ENCODE results near the gene IFI35.
A peak's percentile ranks its signal among the peaks of the same experiment; 100 is the strongest.
"Not testable (repeated sequence)": the region's sequence is repeated elsewhere in the genome, so short reads cannot be mapped to it uniquely, and the experiment has no call there.

IFI35 gene

DNA sequence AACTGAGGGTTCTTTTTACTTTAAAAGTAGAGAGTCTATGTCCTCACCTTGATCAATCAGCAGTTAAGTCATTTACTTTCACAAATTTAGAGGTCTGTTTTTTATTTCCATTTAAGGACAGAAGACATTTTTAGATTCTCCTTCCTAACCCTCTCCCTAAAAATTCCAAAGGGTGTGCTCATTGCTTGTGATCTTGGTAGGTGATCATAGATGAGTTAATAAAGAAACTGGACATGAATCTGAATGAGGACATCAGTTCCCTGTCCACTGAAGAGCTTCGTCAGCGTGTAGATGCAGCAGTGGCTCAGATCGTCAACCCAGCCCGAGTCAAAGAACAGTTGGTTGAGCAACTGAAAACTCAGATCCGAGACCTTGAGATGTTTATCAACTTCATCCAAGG lies 17.4 kb upstream of the IFI35 start:
- H3K4me3 ChIP-seq (ENCODE audit: control insufficient read depth, low read depth, low read length) = no peak overlapping the region
- DNase-seq (ENCODE audit: low read depth) = no peak
- TF ChIP-seq, protein P1, sequence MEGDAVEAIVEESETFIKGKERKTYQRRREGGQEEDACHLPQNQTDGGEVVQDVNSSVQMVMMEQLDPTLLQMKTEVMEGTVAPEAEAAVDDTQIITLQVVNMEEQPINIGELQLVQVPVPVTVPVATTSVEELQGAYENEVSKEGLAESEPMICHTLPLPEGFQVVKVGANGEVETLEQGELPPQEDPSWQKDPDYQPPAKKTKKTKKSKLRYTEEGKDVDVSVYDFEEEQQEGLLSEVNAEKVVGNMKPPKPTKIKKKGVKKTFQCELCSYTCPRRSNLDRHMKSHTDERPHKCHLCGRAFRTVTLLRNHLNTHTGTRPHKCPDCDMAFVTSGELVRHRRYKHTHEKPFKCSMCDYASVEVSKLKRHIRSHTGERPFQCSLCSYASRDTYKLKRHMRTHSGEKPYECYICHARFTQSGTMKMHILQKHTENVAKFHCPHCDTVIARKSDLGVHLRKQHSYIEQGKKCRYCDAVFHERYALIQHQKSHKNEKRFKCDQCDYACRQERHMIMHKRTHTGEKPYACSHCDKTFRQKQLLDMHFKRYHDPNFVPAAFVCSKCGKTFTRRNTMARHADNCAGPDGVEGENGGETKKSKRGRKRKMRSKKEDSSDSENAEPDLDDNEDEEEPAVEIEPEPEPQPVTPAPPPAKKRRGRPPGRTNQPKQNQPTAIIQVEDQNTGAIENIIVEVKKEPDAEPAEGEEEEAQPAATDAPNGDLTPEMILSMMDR (IDR thresholded peaks at IDR 0.05; ENCODE audit: control insufficient read depth, insufficient read depth, low read depth, low read length, missing control alignments) = no peak

DNA sequence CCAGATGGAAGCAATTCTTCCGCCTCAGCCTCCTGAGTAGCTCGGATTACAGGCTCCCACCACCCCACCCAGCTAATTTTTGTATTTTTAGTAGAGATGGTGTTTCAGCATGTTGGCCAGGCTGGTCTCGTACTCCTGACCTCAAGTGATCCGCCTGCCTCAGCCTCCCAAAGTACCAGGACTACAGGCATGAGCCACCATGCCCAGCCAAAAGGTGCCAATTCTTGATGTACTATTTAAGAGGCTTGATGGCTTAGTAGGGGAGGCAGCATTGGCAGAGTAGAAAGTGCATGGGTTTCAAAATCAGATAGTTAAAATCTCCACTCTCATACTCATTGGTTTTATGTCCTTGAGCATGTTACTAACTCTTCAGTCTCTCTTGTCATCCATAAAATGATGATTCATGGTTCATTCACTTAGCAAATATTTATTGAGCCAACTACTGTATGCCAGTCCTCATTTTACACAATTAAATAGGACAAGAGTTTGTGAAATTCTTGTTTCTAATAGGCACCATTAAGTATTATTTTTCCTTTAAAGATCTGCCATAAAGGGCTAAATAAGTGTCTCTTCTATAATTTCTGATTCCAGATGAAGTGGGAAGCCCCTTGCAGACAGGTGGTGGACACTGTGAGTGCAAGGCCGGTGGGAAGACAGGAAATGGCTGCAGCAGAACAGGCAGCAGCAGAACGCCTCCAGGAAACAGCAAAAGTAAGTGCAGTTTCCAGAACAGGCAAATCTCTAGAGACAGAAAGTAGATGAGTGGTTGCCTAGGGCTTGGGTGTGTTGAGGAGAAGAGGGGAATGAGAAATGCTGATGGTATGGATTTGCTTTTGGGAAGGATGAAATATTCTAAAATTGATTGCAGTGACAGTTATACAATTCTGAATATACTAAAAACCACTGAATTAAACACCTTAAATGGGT lies 16.6 kb upstream of the IFI35 start:
- H3K4me3 ChIP-seq (ENCODE audit: control insufficient read depth, low read depth, low read length) = no peak overlapping the region
- no peak for DNase-seq (ENCODE audit: low read depth)
- TF ChIP-seq, protein P1 (IDR thresholded peaks at IDR 0.05; ENCODE audit: control insufficient read depth, insufficient read depth, low read depth, low read length, missing control alignments) = no peak

DNA sequence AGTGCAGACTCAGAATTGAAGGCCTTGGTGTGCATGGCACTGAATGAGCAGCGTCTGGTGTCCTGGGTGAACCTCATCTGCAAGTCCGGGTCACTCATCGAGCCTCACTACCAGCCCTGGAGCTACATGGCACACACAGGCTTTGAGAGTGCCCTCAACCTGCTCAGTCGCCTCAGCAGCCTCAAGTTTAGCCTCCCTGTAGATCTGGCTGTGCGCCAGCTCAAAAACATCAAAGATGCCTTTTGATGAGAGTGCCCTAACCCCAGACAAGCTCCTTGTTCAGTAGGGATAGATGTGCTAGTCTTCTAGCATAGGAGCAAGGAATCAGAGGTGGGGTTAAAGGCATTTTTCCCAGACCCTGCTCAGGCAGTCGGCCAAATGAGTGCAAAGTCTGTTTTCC lies 15.1 kb upstream of the IFI35 start:
- TF ChIP-seq, protein P1 (IDR thresholded peaks at IDR 0.05; ENCODE audit: control insufficient read depth, insufficient read depth, low read depth, low read length, missing control alignments) = no peak

DNA sequence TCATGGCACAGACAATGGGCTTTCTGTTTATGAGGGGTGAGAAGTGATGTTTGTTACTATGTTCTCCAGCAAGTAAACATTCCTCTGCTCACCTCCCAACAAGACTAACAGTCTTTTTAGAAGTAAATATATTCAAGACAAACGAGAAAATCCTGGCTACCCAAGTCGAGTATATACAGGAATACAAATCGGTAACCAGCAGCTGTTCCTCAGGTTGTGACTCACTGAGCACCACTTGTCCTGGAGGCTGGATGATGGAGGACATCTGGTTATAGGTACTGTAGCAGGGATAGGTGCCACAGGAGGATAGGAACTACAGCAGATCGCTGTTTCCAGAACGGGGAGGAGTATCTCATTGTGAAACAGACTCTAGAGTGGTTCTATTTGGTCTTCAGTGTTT lies 13.7 kb upstream of the IFI35 start:
- TF ChIP-seq, protein P1 (IDR thresholded peaks at IDR 0.05; ENCODE audit: control insufficient read depth, insufficient read depth, low read depth, low read length, missing control alignments) = no peak
- no peak overlapping the region for H3K4me3 ChIP-seq (ENCODE audit: control insufficient read depth, low read depth, low read length)
- no peak for DNase-seq (ENCODE audit: low read depth)

More for the DNA sequence above, 15.1 kb upstream of the IFI35 start:
- no peak overlapping the region for H3K4me3 ChIP-seq (ENCODE audit: control insufficient read depth, low read depth, low read length)
- no peak for DNase-seq (ENCODE audit: low read depth)

DNA sequence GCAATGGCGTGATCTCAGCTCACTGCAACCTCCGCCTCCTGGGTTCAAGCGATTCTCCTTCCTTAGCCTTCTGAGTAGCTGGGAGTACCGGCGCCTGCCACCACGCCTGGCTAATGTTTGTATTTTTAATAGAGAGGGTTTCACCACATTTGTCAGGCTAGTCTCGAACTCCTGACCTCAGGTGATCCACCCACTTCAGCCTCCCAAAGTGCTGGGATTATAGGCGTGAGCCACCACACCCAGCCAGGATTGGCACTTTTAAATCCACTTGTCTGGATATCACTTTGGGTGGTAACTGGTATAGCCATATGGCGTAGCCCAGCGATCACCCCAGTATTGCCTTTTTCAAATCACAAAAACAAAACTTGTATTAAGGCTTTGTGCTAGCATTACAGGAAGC lies 12.7 kb upstream of the IFI35 start:
- not testable (repeated sequence) for H3K4me3 ChIP-seq (ENCODE audit: control insufficient read depth, low read depth, low read length); DNase-seq (ENCODE audit: low read depth)

DNA sequence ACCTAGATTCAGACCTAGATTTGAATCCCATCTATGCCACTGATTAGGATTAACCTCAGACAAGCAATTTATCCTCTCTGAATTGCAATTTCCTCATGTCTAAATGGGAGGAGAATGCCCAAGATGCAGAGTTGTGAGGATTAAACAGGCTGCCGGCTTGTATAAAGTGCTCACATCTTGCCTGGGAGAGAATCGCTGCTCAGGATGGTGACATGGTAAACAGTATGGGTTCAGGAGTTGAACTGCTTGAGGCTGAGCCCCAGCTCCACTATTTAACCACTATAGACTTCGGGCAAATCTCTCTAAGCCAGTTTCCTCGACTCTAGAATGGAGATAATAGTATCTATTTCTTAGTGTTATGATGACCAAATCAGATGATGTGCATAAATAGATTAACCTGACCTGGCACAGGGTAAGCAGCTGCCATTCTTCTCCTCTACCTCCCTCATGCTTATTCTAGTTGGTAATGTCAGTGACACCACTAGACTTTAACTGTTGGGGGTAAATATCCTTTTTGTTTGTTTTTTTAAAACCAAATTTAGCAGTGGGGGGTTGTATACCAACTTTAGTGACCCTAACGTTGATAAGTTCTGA lies 9.1 kb upstream of the IFI35 start:
- no peak for DNase-seq (ENCODE audit: low read depth)
- peak overlapping the region; percentile 22 for H3K4me3 ChIP-seq (ENCODE audit: control insufficient read depth, low read depth, low read length)
- TF ChIP-seq, protein P1 (IDR thresholded peaks at IDR 0.05; ENCODE audit: control insufficient read depth, insufficient read depth, low read depth, low read length, missing control alignments) = no peak

All from AG09309 (cell line).